ENCODE data around the gene ANP32A. TPM values are rescaled to one million over a fixed set of nuclear protein-coding genes. Genes with fewer than 3 reads are reported as not detected.
A peak's percentile ranks its signal among the peaks of the same experiment; 100 is the strongest.

The ANP32A gene
- total RNA-seq, 2 experiments from 2014 or later, result 174 to 177 TPM

- H3K27ac Mint-ChIP-seq, result peak overlapping the region; percentile 86
- POLR2A ChIA-PET, result interaction anchor here (1.0 to 5.8 kb wide), 2 partner anchors 26 to 32 kb away, joined by 3 to 95 read pairs; partner anchors contain the start of gene ANP32A
- H3K4me1 Mint-ChIP-seq, result peaks cover 62% of the 10 kb centered on the region
- H3K27me3 Mint-ChIP-seq, result no peaks in the 10 kb centered on the region
- DNase-seq (peak; percentile 58), ATAC-seq (ENCODE audit: low read depth) (peak; percentile 79)
- no peaks in the 10 kb centered on the region for H3K9me3 Mint-ChIP-seq
- peaks cover 3% of the 10 kb centered on the region for H3K36me3 Mint-ChIP-seq
- peak overlapping the region; percentile 73 for H3K4me3 Mint-ChIP-seq
Measured at GRCh38 chr15:68791431-68792283, 29.0 kb downstream of the ANP32A start.

GRCh38 chr15:68790910-68791309 lies 29.8 kb downstream of the ANP32A start:
- POLR2A ChIA-PET, result interaction anchor here (5.8 kb wide), 1 partner anchor 26 kb away, joined by 95 read pairs; the partner anchor contains the start of gene ANP32A

GRCh38 chr15:68790242-68790575 lies 30.5 kb downstream of the ANP32A start:
- DNase-seq (no peak), ATAC-seq (ENCODE audit: low read depth) (no peak)
- H3K27ac Mint-ChIP-seq, result no peak overlapping the region

More at GRCh38 chr15:68790910-68791309, 29.8 kb downstream of the ANP32A start:
- ATAC-seq (ENCODE audit: low read depth) (no peak), DNase-seq (no peak)
- Mint-ChIP-seq H3K27ac (peak overlapping the region; percentile 86), H3K4me1 (peaks cover 54% of the 10 kb centered on the region), H3K27me3 (no peaks in the 10 kb centered on the region), H3K36me3 (peaks cover 3% of the 10 kb centered on the region), H3K4me3 (peak overlapping the region; percentile 73), H3K9me3 (no peaks in the 10 kb centered on the region)

GRCh38 chr15:68789534-68790241 lies 31.0 kb downstream of the ANP32A start:
- Mint-ChIP-seq H3K27ac (peak overlapping the region; percentile 42), H3K4me1 (peaks cover 51% of the 10 kb centered on the region), H3K9me3 (no peaks in the 10 kb centered on the region), H3K4me3 (no peak overlapping the region), H3K36me3 (peaks cover 7% of the 10 kb centered on the region), H3K27me3 (no peaks in the 10 kb centered on the region)
- POLR2A ChIA-PET, result no interaction called here
- DNase-seq (no peak), ATAC-seq (ENCODE audit: low read depth) (no peak)

More at GRCh38 chr15:68790242-68790575, 30.5 kb downstream of the ANP32A start:
- POLR2A ChIA-PET, result no interaction called here
- no peaks in the 10 kb centered on the region for H3K27me3 Mint-ChIP-seq
- peaks cover 7% of the 10 kb centered on the region for H3K36me3 Mint-ChIP-seq
- H3K4me3 Mint-ChIP-seq, result no peak overlapping the region
- no peaks in the 10 kb centered on the region for H3K9me3 Mint-ChIP-seq
- H3K4me1 Mint-ChIP-seq, result peaks cover 53% of the 10 kb centered on the region

GRCh38 chr15:68789091-68789490 lies 31.6 kb downstream of the ANP32A start:
- Mint-ChIP-seq H3K9me3 (no peaks in the 10 kb centered on the region), H3K36me3 (peaks cover 7% of the 10 kb centered on the region), H3K27me3 (no peaks in the 10 kb centered on the region), H3K4me1 (peaks cover 47% of the 10 kb centered on the region), H3K4me3 (no peak overlapping the region), H3K27ac (no peak overlapping the region)
- no peak for DNase-seq
- ATAC-seq (ENCODE audit: low read depth), result no peak
- POLR2A ChIA-PET, result no interaction called here

- peaks cover 8% of the 10 kb centered on the region for H3K36me3 Mint-ChIP-seq
- H3K4me1 Mint-ChIP-seq, result peaks cover 50% of the 10 kb centered on the region
- ATAC-seq (ENCODE audit: low read depth) (no peak), DNase-seq (no peak)
- no peak overlapping the region for H3K27ac Mint-ChIP-seq
- no peaks in the 10 kb centered on the region for H3K27me3 Mint-ChIP-seq
- POLR2A ChIA-PET, result no interaction called here
- H3K4me3 Mint-ChIP-seq, result no peak overlapping the region
- no peaks in the 10 kb centered on the region for H3K9me3 Mint-ChIP-seq
Measured at GRCh38 chr15:68788264-68788624, 32.5 kb downstream of the ANP32A start.

GRCh38 chr15:68787609-68788263 lies 33.0 kb downstream of the ANP32A start:
- Mint-ChIP-seq H3K27ac (no peak overlapping the region), H3K27me3 (no peaks in the 10 kb centered on the region), H3K4me3 (no peak overlapping the region), H3K9me3 (no peaks in the 10 kb centered on the region), H3K4me1 (peaks cover 50% of the 10 kb centered on the region), H3K36me3 (peaks cover 12% of the 10 kb centered on the region)
- ATAC-seq (ENCODE audit: low read depth) (no peak), DNase-seq (no peak)
- POLR2A ChIA-PET, result no interaction called here

GRCh38 chr15:68786753-68787152 lies 33.9 kb downstream of the ANP32A start:
- ATAC-seq (ENCODE audit: low read depth) (no peak), DNase-seq (no peak)
- H3K4me1 Mint-ChIP-seq, result peaks cover 50% of the 10 kb centered on the region
- POLR2A ChIA-PET, result no interaction called here
- H3K27ac Mint-ChIP-seq, result no peak overlapping the region
- no peaks in the 10 kb centered on the region for H3K27me3 Mint-ChIP-seq
- peaks cover 13% of the 10 kb centered on the region for H3K36me3 Mint-ChIP-seq
- H3K9me3 Mint-ChIP-seq, result no peaks in the 10 kb centered on the region
- H3K4me3 Mint-ChIP-seq, result no peak overlapping the region

GRCh38 chr15:68785541-68785940 lies 35.2 kb downstream of the ANP32A start:
- no peak for ATAC-seq (ENCODE audit: low read depth)
- H3K27me3 Mint-ChIP-seq, result no peaks in the 10 kb centered on the region
- POLR2A ChIA-PET, result no interaction called here
- H3K36me3 Mint-ChIP-seq, result peaks cover 12% of the 10 kb centered on the region
- H3K9me3 Mint-ChIP-seq, result no peaks in the 10 kb centered on the region
- no peak for DNase-seq
- H3K4me3 Mint-ChIP-seq, result no peak overlapping the region
- peak overlapping the region; percentile 44 for H3K27ac Mint-ChIP-seq
- H3K4me1 Mint-ChIP-seq, result peaks cover 42% of the 10 kb centered on the region

GRCh38 chr15:68784206-68784605 lies 36.5 kb downstream of the ANP32A start:
- DNase-seq (no peak), ATAC-seq (ENCODE audit: low read depth) (no peak)
- Mint-ChIP-seq H3K27ac (no peak overlapping the region), H3K4me1 (peaks cover 38% of the 10 kb centered on the region), H3K27me3 (no peaks in the 10 kb centered on the region), H3K4me3 (no peak overlapping the region), H3K9me3 (no peaks in the 10 kb centered on the region), H3K36me3 (peaks cover 16% of the 10 kb centered on the region)
- POLR2A ChIA-PET, result interaction anchor here (1.0 to 1.7 kb wide), 2 partner anchors 32 to 45 kb away, joined by 3 to 5 read pairs; no protein-coding TSS in a partner anchor

GRCh38 chr15:68783226-68784058 lies 37.3 kb downstream of the ANP32A start:
- Mint-ChIP-seq H3K9me3 (no peaks in the 10 kb centered on the region), H3K27me3 (no peaks in the 10 kb centered on the region), H3K4me1 (peaks cover 36% of the 10 kb centered on the region), H3K36me3 (peaks cover 18% of the 10 kb centered on the region), H3K4me3 (peak overlapping the region; percentile 7), H3K27ac (peak overlapping the region; percentile 87)
- POLR2A ChIA-PET, result interaction anchor here (1.0 to 1.7 kb wide), 3 partner anchors 9 to 45 kb away, joined by 3 to 5 read pairs (median 3); no protein-coding TSS in a partner anchor
- peak; percentile 75 for DNase-seq
- ATAC-seq (ENCODE audit: low read depth), result peak; percentile 82

- Mint-ChIP-seq H3K4me1 (peaks cover 34% of the 10 kb centered on the region), H3K4me3 (peak overlapping the region; percentile 7), H3K27me3 (no peaks in the 10 kb centered on the region), H3K27ac (peak overlapping the region; percentile 87), H3K36me3 (peaks cover 21% of the 10 kb centered on the region), H3K9me3 (no peaks in the 10 kb centered on the region)
- ATAC-seq (ENCODE audit: low read depth) (no peak), DNase-seq (no peak)
- POLR2A ChIA-PET, result interaction anchor here (0.6 to 1.2 kb wide), 3 partner anchors 8 to 94 kb away, joined by 3 read pairs; no protein-coding TSS in a partner anchor
Measured at GRCh38 chr15:68782589-68783161, 38.0 kb downstream of the ANP32A start.
